GM19193 (cell line): ENCODE data around the gene MEI1.

Experiments used
- POLR2A ChIP-seq: IDR thresholded peaks from 4 replicates; pipeline ENCODE4 v1.6.1; 2011; ENCODE audit not compliant: insufficient read depth, insufficient read length; ENCODE audit errors: extremely low read depth

Gene MEI1

DNA sequence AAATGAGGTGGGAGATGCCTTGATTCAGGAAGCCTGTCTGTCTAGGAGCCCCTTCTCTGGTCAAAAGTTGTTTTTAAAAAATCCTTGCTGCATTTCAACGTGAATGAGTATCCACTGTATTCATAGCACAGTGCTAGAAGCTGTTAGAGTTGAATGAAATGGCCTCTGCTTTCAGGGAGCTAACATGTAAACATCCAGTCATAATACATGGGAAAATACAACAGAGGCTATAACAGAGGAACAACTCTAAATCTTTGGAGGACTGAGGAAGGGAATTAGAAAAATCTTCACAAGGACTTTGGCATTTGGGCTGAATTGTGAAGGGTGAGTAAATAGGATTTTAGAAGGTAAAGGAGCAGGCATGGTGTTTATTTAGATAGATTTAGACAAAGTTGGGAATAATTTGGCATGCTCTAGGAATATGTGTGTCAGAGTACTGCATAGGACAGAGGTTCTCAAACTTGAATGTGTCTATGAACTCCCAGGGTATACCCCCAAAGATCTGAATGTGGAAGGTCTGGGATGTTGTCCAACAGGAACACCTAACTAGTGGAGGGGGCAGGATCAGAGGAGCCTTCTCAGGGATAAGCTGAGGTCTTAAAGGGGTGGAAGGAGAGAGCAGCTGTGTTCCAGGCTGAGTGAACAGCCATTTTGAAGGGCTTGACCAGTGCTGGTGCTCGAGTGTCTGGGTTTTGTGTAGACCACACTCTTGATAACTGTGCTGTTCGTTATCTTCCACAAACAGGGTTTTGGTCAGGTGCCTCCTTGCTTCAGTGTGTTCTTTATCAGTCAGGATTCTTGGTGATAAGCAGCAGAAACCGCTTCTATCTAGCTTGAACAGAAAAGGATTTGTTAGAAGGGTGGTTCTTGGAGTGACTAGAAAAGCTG is 146.3 kb downstream of the MEI1 start:
- no peak for TF ChIP-seq POLR2A

- no peak for TF ChIP-seq POLR2A
Measured at GRCh38 chr22:41846268-41846987, 147.1 kb downstream of the MEI1 start.

DNA sequence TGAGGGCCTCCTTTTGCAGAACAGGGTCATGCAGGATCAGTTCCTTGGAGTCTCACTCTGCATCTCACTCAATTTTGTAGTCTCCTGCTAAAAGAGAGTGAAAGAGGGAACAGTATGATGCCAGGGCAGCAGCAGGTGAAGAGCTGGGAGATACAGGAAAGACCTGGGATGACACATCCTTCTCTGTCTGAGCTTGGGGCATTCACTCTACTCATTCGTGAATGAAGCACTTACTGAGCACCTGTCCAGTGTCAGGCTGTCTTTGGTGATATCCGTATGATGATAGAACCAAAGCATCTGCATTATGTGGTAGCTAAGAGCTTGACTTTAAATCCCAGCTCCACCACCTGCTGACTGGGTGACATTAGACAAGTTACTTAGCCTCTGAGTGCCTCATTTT is 148.0 kb downstream of the MEI1 start:
- no peak for TF ChIP-seq POLR2A

- no peak for TF ChIP-seq POLR2A
Measured at GRCh38 chr22:41848468-41848867, 149.2 kb downstream of the MEI1 start.
